Endothelial cell of umbilical vein (primary cell): ENCODE results near the gene PRXL2B. TPM values are rescaled to one million over a fixed set of nuclear protein-coding genes. Genes with fewer than 3 reads are reported as not detected.

ENCODE experiments used
- BruUV-seq: library from RNA; stranded (reverse); fragments of 400-500 nt; replicated peaks from 2 replicates; lab custom pipeline; 2021; lab: Mats Ljungman, UMichigan
- CTCF ChIA-PET: fragments of 300-600, 350-600 bp; sonication (Branson Sonifier 250); formaldehyde crosslinking; loops from one replicate; lab custom pipeline; 2021; ENCODE audit warnings: antibody characterized with exemption, inconsistent platforms; lab: Charles Lee
- POLR2A ChIA-PET: fragments of 300-600, 350-600 bp; sonication (Branson Sonifier 250); formaldehyde crosslinking; loops from one replicate; lab custom pipeline; 2021; ENCODE audit warnings: antibody characterized with exemption, inconsistent platforms; lab: Charles Lee
- DNase-seq: peaks from one replicate; pipeline ENCODE4 v3.0.0-alpha.2; 2011; ENCODE audit warnings: low read depth, low spot score
- FAIRE-seq: peaks from 2 replicates; lab custom pipeline; 2011; peaks lifted over from hg19 to GRCh38; lab: Jason Lieb, UNC
- H2AFZ ChIP-seq: 2 replicates; pipeline ENCODE4 v1.6.0; 2012; ENCODE audit warnings: low read depth, low read length, control low read depth, inconsistent platforms
- H3K27ac ChIP-seq: 2 replicates; pipeline ENCODE4 v1.5.1; 2011; ENCODE audit warnings: low read depth, mild to moderate bottlenecking, control low read depth, low read length, moderate library complexity; ENCODE audit not compliant: insufficient read depth
- H3K27me3 ChIP-seq, 2 experiments: 2 replicates each; pipeline versions ENCODE4 v1.6.0 to v1.6.1; 2011; ENCODE audit warnings: low read length in 2 of 2, mixed read lengths in 1 of 2; ENCODE audit not compliant: control insufficient read depth in 2 of 2, insufficient read depth in 2 of 2
- H3K36me3 ChIP-seq, 2 experiments: 2 replicates in 1 of 2; 3 replicates in 1 of 2; pipeline ENCODE4 v1.5.1; 2011; ENCODE audit warnings: low read length in 2 of 2, mild to moderate bottlenecking in 1 of 2, moderate library complexity in 1 of 2; ENCODE audit not compliant: control insufficient read depth in 2 of 2, insufficient read depth in 2 of 2; ENCODE audit errors: extremely low read depth in 1 of 2
- H3K4me1 ChIP-seq: 3 replicates; pipeline ENCODE4 v1.5.1; 2011; ENCODE audit warnings: mild to moderate bottlenecking, low read length; ENCODE audit not compliant: control insufficient read depth, insufficient read depth; ENCODE audit errors: extremely low read depth
- H3K4me2 ChIP-seq: 2 replicates; pipeline ENCODE4 v1.6.1; 2011; ENCODE audit warnings: low read length, control low read depth, mixed read lengths; ENCODE audit not compliant: insufficient read depth
- H3K4me3 ChIP-seq, 3 experiments: fragments of 200-600 bp in 1 of 3; sonication (generic), shearing (Covaris generic) in 1 of 3; replicated peaks in 1 of 3; 2 replicates each; pipeline ENCODE4 v1.5.1; 2011 to 2016; ENCODE audit warnings: control low read depth in 3 of 3, low read length in 3 of 3, mild to moderate bottlenecking in 2 of 3, inconsistent platforms in 1 of 3, low read depth in 1 of 3, moderate library complexity in 1 of 3; ENCODE audit not compliant: insufficient read depth in 1 of 3
- H3K79me2 ChIP-seq: 2 replicates; pipeline ENCODE4 v1.6.0; 2012; ENCODE audit warnings: low read length, inconsistent platforms; ENCODE audit not compliant: control insufficient read depth, insufficient read depth
- H3K9ac ChIP-seq: replicated peaks from 2 replicates; pipeline ENCODE3; 2011; ENCODE audit warnings: low read length, control low read depth; ENCODE audit not compliant: insufficient read depth; ENCODE audit errors: extremely low read depth
- H3K9me1 ChIP-seq: replicated peaks from 3 replicates; pipeline ENCODE4 v1.6.0; 2011; ENCODE audit warnings: mild to moderate bottlenecking, low read length; ENCODE audit not compliant: control insufficient read depth, insufficient read depth; ENCODE audit errors: extremely low read depth
- H3K9me3 ChIP-seq: replicated peaks from 2 replicates; pipeline ENCODE4 v1.5.1; 2012; ENCODE audit warnings: low read length, inconsistent platforms; ENCODE audit not compliant: control insufficient read depth, insufficient read depth
- H4K20me1 ChIP-seq: replicated peaks from 2 replicates; pipeline ENCODE3; 2011; ENCODE audit warnings: mild to moderate bottlenecking, low read length; ENCODE audit not compliant: control insufficient read depth, insufficient read depth; ENCODE audit errors: extremely low read depth
- EZH2 ChIP-seq: IDR thresholded peaks from 2 replicates; pipeline ENCODE4 v1.6.1; 2012; ENCODE audit warnings: borderline replicate concordance, low read depth, mild to moderate bottlenecking, moderate library complexity, low read length, inconsistent platforms; ENCODE audit not compliant: severe bottlenecking
- MYC ChIP-seq: IDR thresholded peaks from one replicate; pipeline ENCODE4 v1.6.1; 2011; ENCODE audit warnings: mild to moderate bottlenecking, low read depth, low read length
- POLR2A ChIP-seq: IDR thresholded peaks from 2 replicates; pipeline ENCODE4 v1.6.1; 2012; ENCODE audit warnings: low read depth, mild to moderate bottlenecking, control low read depth, low read length
- dilution Hi-C: fragments of 300-500 bp; cut with MboI; formaldehyde crosslinking; loops from one replicate; pipeline ENCODE4 v1.15.0; 2019; ENCODE audit warnings: low sequenced_read_pairs; ENCODE audit not compliant: extremely low pct_ligation_motif_present
- intact Hi-C: fragments of 100-400 bp; cut with micrococcal nuclease; formaldehyde crosslinking; loops from one replicate; pipeline ENCODE4 v1.10.0; 2022
- polyA plus RNA-seq, 4 experiments: library from polyadenylated mRNA; depleted of rRNA in 3 of 4; stranded (reverse) in 3 of 4; unstranded in 1 of 4; fragments of >200 nt; gene quantifications; 2 replicates each; pipeline versions ENCODE4 v1.2.1 to v1.2.3, GENCODE V29; 2011 to 2012; ENCODE audit warnings: missing spikeins in 1 of 4
- total RNA-seq: library from RNA; stranded (reverse); gene quantifications from 2 replicates; pipeline ENCODE4 v1.2.3, GENCODE V29; 2021
- TF ChIP-seq, protein P1 (sequence below), 2 donors: IDR thresholded peaks; 1 replicate in 1 of 2; 2 replicates in 1 of 2; pipeline ENCODE4 v1.5.1; 2011; ENCODE audit warnings: low read length in 2 of 2, mild to moderate bottlenecking in 2 of 2, moderate library complexity in 2 of 2, control low read depth in 1 of 2, inconsistent platforms in 1 of 2, low read depth in 1 of 2; ENCODE audit not compliant: insufficient read depth in 1 of 2; ENCODE audit errors: extremely low read depth in 1 of 2
- TF ChIP-seq, protein P2 (sequence below): IDR thresholded peaks from 2 replicates; pipeline ENCODE4 v1.6.1; 2011; ENCODE audit not compliant: insufficient read depth, insufficient read length

PRXL2B gene
- total and polyA plus RNA-seq, 2 donors (not counting 3 experiments of a cell fraction or from before 2014, with no cell fraction given), result 29.6 to 55.8 TPM

GRCh38 chr1:2540816-2541492 lies 45.6 kb upstream of the PRXL2B start:
- Histone ChIP-seq H3K4me1 (peaks cover 3% of the 10 kb centered on the region), H3K4me3 (no peak overlapping the region), H3K9me1 (no peaks in the 10 kb centered on the region), H3K27me3 (peaks cover 0 to 1% of the 10 kb centered on the region in 2 experiments), H2AFZ (no peak overlapping the region), H3K36me3 (no peaks in the 10 kb centered on the region), H3K27ac (no peak overlapping the region), H3K4me2 (no peak overlapping the region), H4K20me1 (no peaks in the 10 kb centered on the region), H3K9me3 (no peaks in the 10 kb centered on the region), H3K9ac (no peak overlapping the region), H3K79me2 (no peaks in the 10 kb centered on the region)
- POLR2A ChIA-PET, result no interaction called here
- dilution Hi-C loops (no loop called here), intact Hi-C loops (no loop called here)
- no TSS peak for BruUV-seq
- CTCF ChIA-PET, result interaction anchor here (1.2 to 1.5 kb wide), 2 partner anchors 9 to 17 kb away, joined by 3 read pairs; no protein-coding TSS in a partner anchor
- FAIRE-seq (no peak), DNase-seq (no peak)
- TF ChIP-seq MYC (no peak), POLR2A (no peak), EZH2 (no peak)
- TF ChIP-seq, protein P1, sequence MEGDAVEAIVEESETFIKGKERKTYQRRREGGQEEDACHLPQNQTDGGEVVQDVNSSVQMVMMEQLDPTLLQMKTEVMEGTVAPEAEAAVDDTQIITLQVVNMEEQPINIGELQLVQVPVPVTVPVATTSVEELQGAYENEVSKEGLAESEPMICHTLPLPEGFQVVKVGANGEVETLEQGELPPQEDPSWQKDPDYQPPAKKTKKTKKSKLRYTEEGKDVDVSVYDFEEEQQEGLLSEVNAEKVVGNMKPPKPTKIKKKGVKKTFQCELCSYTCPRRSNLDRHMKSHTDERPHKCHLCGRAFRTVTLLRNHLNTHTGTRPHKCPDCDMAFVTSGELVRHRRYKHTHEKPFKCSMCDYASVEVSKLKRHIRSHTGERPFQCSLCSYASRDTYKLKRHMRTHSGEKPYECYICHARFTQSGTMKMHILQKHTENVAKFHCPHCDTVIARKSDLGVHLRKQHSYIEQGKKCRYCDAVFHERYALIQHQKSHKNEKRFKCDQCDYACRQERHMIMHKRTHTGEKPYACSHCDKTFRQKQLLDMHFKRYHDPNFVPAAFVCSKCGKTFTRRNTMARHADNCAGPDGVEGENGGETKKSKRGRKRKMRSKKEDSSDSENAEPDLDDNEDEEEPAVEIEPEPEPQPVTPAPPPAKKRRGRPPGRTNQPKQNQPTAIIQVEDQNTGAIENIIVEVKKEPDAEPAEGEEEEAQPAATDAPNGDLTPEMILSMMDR (IDR thresholded peaks at IDR 0.05; ENCODE audit: extremely low read depth in 1 of 2, insufficient read depth in 1 of 2, low read depth in 1 of 2, low read length in 2 of 2), result no peak
- TF ChIP-seq, protein P2, sequence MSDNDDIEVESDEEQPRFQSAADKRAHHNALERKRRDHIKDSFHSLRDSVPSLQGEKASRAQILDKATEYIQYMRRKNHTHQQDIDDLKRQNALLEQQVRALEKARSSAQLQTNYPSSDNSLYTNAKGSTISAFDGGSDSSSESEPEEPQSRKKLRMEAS, result no peak
